Spleen (tissue), 7 donors: ENCODE results near the gene IRS2.

ENCODE experiments used
- CTCF ChIP-seq, 11 experiments: fragments of 200-600 bp in 7 of 11; fragments of 450-650 bp in 4 of 11; sonication (generic) in 4 of 11; IDR thresholded peaks in 8 of 11; conservative IDR thresholded peaks in 3 of 11; 1 replicate in 7 of 11; 2 replicates in 4 of 11; pipeline versions ENCODE4 v1.4.0 to v1.8.0; 2016 to 2021; ENCODE audit warnings: antibody characterized with exemption in 11 of 11, inconsistent platforms in 4 of 11, mild to moderate bottlenecking in 1 of 11
- POLR2A ChIP-seq, 3 donors: fragments of 450-650 bp; IDR thresholded peaks; one replicate each; pipeline ENCODE4 v1.5.1; 2017; ENCODE audit warnings: antibody characterized with exemption in 3 of 3, mild to moderate bottlenecking in 1 of 3
- POLR2AphosphoS5 ChIP-seq, 3 donors: sonication (generic); formaldehyde crosslinking; IDR thresholded peaks; one replicate each; pipeline ENCODE4 v1.5.1; 2017; ENCODE audit warnings: antibody characterized with exemption in 3 of 3
- donor health status: DM: no; HTN: no; CAD: no; lungs with moderate emphysema.
- donor health status: DM: no; HTN: no; CAD: no.
- donor health status: DM: no; HTN: no; CAD: no.

GRCh38 chr13:109776575-109776974 lies 9.8 kb downstream of the IRS2 start:
- TF ChIP-seq CTCF (IDR thresholded peaks at IDR 0.05 in 8 of 11, conservative IDR thresholded peaks at IDR 0.05 in 3 of 11) (no peak), POLR2A (IDR thresholded peaks at IDR 0.05) (no peak), POLR2AphosphoS5 (IDR thresholded peaks at IDR 0.05) (no peak)
